ENCODE measurements around the gene OLFML3.

The OLFML3 gene

DNA sequence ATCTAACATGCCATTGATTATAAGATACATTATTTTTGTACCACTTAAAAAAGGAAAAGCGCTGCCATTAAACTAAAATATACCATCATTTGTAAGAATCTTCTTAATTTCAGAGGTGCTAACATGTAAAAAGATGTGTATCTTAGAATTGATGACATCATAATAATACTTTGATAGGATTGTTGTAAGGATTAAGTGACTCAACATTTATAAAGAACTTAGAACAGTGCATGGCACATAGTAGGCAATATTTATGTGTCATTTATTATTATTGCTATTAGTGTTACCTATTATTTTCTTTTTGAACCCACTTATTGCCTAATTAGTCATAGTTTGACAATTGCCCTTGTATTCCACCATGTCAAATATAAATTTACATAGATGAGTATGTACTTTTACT is 28.4 kb upstream of the OLFML3 start:
- DNase-seq = no peak

DNA sequence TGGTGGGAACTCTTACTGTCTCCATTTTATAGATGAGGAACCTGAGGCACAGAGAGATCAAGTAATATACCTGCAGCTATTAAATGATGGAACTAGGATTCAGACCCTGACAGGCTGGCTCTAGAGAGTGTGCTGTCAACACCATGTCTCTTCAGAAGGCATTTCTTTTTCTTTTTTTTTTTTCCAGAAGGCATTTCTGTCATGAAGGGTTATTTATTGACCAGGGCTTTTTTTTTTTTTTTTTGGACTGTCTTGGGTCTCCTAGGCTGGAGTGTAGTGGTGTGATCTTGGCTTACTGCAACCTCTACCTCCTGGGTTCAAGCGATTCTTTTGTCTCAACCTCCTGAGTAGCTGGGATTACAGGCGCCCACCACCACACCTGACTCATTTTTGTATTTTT is 27.6 kb upstream of the OLFML3 start:
- DNase-seq = no peak

DNA sequence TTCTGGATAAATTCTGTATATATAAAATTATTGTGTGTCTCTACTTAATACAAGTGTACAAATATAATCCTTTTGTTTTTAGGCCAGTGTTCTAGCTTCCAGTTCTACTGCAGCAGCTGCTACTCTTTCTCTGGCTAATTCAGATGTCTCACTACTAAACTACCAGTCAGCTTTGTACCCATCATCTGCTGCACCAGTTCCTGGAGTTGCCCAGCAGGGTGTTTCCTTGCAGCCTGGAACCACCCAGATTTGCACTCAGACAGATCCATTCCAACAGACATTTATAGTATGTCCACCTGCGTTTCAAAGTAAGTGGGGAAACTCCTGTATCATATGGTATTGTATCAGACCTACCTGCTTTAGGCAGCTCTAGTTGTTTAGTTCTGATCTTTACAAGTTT is 21.3 kb upstream of the OLFML3 start:
- no peak for DNase-seq

DNA sequence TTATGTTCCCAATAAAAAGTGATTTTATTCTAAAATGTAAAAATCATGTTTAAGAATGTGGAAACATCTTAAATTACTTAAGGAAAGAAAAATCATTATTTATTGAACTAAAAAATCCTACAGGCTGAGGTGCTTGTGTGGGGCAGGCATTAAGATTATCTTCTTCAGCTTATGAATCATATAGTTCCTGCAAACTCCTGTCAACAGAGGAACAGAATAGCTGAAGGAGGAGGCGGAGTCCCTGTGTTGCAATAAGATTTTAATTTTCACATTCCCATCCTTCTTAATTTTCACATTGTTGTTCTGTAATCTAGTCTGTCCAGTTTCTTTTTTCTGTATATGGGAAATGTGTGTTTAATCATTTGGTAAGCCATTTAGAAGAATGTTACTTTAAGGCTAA is 20.6 kb upstream of the OLFML3 start:
- no peak for DNase-seq

DNA sequence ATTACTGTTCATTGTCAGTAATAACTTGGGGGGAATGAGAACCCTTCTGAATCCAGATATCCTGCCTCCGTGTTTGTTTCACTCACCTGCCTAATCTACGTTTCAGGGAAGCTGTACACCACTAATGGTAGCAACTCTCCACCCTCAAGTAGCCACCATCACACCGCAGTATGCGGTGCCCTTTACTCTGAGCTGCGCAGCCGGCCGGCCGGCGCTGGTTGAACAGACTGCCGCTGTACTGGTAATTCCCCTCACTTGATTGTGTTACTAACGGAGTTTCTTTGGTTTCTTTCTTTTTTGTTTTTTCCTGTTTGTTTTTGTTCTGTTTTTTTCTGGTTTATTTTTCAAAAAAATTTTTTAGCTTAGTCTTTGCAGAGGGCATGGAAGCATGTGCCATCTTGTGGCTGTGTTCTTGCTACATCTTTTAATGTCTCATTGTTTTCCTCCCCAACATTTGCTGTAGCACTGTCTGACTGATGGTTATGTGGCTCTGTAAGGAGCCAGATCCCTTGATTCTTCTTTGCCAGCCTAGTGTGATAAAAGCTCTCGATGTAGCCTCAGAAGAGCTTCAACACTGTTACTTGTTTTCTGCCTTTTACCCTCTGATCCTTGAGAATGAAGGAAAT is 15.9 kb upstream of the OLFML3 start:
- DNase-seq = no peak

DNA sequence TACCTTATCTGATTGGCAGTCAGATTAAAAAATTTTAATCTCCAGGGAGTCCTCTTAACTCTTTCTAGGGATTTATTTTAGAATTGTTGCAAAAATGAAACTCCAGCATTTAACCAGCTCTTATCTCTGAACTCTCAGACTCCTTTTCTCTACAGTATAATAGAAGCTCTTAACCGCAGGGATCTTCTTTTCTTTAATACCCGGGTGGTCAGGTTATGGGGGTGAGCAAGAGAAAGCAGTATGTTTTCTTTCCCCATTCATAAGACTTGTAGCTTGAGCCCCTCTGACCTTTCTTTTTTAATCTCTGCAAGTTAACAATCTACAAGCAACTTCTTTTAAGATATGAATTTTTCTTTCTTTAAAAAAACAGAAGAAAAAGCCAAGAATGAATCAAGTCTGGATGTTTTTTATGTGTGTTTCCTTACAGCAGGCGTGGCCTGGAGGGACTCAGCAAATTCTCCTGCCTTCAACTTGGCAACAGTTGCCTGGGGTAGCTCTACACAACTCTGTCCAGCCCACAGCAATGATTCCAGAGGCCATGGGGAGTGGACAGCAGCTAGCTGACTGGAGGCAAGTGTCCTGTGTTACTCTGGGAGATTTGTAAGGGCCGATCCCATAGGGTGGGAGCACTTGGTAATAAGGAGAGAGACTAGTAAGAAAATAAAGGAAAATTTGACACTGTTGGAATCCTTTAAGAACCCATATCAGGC is 13.4 kb upstream of the OLFML3 start:
- no peak for DNase-seq

DNA sequence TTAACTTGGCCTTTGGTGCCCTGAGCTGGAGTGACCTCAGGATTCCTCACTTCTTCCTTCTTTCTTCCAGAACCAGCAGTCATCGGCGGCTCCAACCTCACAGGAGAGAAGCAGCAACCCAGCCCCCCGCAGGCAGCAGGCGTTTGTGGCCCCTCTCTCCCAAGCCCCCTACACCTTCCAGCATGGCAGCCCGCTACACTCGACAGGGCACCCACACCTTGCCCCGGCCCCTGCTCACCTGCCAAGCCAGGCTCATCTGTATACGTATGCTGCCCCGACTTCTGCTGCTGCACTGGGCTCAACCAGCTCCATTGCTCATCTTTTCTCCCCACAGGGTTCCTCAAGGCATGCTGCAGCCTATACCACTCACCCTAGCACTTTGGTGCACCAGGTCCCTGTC is 6.3 kb upstream of the OLFML3 start:
- DNase-seq = no peak

DNA sequence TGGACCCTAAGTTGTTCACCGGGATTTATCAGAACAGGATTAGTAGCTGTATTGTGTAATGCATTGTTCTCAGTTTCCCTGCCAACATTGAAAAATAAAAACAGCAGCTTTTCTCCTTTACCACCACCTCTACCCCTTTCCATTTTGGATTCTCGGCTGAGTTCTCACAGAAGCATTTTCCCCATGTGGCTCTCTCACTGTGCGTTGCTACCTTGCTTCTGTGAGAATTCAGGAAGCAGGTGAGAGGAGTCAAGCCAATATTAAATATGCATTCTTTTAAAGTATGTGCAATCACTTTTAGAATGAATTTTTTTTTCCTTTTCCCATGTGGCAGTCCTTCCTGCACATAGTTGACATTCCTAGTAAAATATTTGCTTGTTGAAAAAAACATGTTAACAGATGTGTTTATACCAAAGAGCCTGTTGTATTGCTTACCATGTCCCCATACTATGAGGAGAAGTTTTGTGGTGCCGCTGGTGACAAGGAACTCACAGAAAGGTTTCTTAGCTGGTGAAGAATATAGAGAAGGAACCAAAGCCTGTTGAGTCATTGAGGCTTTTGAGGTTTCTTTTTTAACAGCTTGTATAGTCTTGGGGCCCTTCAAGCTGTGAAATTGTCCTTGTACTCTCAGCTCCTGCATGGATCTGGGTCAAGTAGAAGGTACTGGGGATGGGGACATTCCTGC is 3.9 kb upstream of the OLFML3 start:
- DNase-seq = no peak

DNA sequence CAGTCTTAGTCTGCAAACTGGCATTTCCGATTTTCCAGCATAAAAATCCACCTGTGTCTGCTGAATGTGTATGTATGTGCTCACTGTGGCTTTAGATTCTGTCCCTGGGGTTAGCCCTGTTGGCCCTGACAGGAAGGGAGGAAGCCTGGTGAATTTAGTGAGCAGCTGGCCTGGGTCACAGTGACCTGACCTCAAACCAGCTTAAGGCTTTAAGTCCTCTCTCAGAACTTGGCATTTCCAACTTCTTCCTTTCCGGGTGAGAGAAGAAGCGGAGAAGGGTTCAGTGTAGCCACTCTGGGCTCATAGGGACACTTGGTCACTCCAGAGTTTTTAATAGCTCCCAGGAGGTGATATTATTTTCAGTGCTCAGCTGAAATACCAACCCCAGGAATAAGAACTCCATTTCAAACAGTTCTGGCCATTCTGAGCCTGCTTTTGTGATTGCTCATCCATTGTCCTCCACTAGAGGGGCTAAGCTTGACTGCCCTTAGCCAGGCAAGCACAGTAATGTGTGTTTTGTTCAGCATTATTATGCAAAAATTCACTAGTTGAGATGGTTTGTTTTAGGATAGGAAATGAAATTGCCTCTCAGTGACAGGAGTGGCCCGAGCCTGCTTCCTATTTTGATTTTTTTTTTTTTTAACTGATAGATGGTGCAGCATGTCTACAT is 2.5 kb upstream of the OLFML3 start:
- DNase-seq = no peak

DNA sequence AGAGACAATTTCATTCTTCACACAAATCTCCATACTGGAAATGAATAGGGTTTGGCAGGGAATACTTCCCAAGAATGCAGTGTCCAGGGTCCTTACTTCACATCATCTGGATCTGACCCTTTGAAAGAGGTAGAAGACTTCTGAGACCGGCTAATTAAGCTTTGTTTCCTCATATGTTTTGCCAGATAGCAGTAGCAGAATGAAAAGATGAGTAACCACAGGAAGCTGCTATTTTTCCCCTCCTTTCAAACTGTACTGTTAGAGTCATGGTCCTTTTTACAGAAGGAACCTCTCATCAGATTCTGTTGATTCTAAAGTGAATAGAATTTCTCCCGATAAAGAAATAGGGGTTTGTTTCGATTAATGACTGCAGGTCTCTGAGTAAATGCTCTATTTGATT is 1.4 kb upstream of the OLFML3 start:
- DNase-seq = no peak

DNA sequence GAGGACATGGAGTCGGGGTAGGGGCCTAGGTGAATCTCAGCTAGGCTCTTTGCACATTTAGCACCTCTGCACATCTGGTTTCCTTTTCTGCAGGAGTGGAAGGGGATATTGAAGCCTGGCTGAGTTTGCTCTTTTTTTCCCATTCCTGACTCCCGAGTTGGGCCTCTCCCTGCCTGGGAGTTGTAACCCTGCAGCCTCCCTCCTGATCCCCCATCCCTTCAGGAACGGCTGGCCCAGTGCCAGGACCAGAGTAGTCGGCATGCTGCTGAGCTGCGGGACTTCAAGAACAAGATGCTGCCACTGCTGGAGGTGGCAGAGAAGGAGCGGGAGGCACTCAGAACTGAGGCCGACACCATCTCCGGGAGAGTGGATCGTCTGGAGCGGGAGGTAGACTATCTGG is 836 bp downstream of the OLFML3 start:
- DNase-seq = no peak

DNA sequence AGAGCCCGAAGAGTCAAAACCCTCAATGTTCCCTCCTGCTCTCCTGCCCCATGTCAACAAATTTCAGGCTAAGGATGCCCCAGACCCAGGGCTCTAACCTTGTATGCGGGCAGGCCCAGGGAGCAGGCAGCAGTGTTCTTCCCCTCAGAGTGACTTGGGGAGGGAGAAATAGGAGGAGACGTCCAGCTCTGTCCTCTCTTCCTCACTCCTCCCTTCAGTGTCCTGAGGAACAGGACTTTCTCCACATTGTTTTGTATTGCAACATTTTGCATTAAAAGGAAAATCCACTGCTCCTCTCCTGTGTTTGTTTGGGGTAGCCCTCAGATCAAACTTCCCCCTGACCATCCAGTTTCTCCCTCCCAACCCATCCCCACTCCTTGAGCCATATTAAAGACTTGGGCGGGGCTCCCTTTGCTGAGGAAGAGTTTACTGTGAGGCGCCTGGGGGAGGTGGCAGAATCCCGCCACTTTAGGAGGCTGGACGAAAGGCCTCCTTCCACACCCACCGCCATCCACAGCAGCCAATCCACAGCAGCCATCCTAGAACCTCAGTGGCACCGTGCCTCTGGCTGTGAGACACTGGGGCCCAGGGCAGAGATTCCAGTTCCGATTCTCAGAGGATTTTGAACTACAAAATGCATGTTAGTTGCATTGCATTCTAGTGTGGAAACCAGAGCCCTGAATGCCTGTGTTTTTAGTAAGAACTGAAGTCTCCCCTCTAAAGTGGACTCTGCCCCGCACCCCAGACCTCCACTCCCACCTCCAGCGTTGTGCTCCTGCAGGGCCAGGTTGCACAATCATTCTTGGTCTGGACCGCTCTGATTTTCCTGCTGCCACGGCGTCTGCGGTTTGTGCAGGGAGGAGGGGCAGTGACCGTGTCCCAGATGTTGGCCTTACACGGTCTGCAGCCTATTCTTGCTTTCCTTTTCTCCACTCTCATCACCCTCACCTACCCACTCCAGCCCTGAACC is 3.0 kb downstream of the OLFML3 start:
- no peak for DNase-seq

DNA sequence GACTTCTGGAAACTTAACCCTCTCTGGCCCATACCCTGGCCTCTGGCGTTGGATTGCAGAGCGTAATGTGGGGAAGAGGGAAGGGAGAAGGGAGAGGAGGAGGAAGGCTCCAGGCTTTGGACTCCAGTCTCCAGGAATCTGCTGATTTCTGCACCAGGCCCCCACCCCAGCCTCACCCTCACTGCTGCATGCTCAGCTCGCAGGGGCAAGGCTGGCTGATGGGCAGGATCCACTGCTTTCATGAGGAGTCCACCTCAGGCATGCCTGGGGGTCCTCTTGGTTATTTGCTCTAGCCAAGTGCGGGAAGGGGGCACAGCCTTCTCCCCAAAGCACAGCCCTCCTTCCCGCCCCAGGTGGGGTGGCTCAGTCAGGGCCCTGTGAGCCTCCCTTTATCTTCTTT is 3.7 kb downstream of the OLFML3 start:
- no peak for DNase-seq

DNA sequence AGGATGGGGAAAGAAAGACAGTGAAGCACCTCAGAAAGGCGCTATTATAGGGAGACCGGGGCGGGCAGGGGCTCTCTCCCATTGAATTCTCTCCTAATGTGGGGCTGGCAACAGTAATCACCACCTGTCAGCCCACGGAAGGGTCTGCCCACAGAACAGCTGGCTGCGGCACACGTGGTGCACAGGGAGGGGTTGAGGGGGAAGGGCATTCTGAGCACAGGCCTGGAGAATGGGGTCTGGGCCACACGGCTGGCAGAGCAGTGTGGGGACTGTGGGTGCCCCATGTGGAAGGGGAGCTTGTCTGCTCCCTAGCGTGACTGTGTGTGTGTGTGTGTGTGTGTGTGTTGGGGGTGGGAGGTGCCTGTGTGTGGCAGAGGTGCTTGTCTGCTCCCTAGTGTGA is 4.1 kb downstream of the OLFML3 start:
- no peak for DNase-seq

DNA sequence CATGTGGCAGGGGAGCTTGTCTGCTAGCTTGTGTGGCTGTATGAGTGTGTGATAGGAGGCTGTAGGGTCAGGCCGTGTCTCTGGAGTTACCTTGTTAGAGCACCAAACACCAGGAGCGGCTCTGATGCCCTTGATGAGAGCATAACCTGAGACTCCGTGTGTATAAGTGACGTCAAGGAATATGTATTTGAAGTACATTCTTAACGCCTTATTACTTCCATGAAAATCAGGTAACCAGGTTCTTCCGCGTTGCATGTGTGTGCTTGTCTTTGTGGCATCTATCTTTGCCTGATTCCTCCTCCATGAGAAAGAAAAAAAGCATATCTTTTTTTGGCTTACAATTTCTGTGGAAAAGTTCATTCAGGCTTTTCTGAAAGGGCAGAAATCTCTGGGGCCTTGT is 4.6 kb downstream of the OLFML3 start:
- no peak for DNase-seq

DNA sequence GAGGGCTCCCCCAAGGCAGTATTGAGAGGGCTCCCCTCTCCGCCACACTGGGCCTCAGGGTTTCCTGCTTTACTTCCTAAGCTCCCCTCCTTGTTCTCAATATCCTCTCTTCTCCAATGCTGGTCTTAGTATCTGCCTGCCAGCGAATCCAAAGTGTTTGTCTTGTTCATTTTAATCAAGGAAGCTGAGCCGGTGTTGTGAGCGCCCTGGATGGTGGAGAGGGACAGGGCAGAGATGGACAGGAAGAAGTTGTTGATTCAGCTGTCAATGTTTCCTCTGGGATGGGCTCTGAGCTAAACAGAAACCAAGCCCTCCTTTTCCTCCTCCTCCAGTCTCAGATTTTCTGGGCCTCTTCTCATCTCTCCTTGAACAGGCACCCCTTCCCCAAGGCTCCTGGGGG is 5.4 kb downstream of the OLFML3 start:
- DNase-seq = no peak

DNA sequence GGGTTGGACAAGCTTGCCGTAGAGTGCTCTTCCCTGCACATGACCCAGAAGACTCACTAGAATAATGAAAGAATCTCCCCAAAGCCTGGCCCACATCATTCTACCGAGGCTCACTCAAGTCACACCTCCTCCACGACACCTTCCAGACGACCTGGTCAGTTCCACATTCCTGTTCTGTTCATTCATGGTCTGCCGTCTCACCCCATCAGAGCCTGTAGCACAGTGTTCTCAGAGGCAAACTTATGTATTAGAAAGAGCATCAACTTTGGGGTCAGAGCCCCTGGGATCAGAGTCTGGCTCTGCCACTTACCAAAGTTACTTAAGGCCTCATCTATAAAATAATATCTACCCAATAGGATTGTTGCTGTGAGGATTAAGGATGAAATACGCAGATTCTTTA is 7.5 kb downstream of the OLFML3 start:
- no peak for DNase-seq

DNA sequence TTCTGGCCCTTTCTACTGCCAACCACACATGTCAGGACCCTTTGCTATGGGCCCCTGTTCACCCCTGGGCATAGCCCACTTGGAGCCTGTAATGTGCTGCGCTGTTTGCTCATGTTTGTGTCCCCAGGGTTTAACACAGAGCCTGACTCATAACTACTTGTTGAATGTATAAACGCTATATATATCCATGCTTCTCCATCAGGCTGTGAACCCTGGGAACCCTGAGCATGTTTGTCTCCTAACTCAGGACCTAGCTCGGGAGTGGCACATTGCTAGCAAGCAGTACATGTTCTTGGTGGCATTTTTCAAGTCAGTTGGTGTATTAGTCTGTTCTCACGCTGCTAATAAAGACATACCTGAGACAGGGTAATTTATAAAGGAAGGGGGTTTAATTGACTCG is 8.0 kb downstream of the OLFML3 start:
- DNase-seq = no peak

DNA sequence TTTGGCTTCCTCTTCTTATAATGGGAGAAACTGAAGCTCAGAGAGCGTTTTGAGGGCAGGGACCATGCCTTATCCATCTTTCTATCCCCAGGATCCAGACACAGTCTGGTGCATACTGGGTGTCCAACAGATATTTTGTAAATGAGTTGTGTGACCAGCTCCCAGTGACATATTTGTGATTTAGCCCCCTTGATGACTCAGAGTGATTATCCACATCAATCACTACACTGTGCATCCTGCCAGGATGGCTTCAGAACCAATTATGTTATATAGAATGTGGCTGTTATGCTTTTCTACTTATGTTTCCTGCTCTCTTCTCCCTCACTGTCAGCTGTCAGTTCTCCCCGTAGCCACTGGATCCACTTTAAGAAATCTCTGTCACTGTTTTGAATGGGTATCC is 11.3 kb downstream of the OLFML3 start:
- DNase-seq = no peak

DNA sequence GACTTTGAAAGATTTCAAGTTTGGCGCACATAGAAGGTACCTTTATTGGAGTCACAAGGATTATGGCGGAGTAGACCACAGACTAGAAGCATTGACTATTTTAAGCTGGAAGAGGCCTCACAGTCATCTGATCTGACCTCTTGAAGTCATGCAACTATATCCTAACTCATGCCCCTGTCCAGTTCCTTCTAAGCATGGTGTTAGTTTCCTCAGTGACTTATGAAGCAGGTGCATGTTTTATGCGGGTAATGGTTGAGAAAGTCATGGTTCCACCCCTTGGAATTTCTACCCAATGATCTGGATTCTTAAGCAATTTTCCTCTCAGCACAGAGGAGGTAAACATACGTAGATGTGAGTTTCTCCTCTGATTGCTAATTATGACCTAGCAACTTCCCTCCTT is 11.7 kb downstream of the OLFML3 start:
- no peak for DNase-seq

DNA sequence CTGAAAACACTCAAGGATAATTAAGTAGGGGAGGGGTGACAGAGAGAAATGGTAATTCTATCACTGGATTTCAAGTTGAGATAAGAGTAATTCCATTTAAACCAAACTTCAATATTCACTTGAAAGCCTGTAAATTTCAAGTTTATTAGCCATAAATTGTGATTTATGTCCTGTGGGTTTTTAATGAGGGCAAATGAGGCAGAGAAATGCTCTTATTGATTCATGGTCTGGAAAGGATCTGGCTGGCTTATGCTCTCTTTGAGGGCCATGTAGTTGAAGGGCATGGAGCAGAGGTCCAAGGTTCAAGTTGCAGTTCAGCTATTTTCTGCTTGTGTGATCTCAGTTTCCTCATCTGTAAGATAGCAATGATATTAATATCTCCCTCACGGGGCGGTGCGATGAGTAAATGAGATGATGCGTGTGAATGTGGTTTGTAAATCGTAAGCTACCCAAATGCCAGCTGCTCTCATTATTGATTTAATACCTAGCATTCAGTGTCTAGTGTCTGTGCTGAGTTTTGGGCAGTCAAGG is 12.3 kb downstream of the OLFML3 start:
- DNase-seq = no peak

DNA sequence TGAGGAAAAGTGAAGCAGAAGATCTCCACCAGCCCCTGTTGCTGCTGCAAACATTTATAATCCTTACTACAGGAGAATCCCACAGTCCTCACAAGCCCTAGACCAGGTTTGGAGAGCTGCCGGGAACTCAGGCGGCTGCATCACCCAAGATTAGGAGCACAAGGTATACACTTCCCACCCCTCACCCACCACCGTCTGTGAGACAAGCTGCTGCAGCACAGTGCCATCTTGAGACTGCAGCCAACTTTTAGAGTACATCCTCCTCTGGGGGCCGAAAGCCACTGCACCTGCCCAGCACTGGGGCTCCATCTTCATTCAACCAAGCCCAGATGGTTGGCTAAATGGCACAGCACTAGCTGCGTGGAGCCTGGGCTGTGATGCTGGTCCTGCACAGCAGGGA is 13.8 kb downstream of the OLFML3 start:
- no peak for DNase-seq

DNA sequence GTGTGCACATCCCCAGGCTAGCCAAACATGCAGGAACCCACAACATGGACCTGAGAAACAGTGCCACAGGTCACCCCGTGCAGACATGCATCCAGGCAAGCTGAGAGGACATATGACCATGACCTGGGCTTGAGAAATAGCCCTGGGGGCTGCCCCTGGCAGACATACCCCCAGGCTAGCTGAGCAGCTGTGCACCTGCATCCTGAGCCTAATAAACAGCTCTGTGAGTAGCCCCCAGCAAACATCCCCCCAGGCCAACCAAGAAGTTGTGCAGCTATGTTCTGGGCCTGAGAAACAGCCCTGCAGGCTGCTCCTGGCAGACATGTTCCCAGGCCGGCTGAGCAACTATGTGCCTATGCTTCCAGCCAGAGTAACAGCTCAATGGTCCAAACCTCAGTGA is 14.5 kb downstream of the OLFML3 start:
- DNase-seq = no peak

Measured in stimulated activated CD4-positive, alpha-beta T cell treated with anti-CD3 and anti-CD28 coated beads, Interleukin-4, amount 100 ng/mL, for 24 hours (primary cell).